Measurements from ENCODE around the gene PEDS1. TPM values are rescaled to one million over a fixed set of nuclear protein-coding genes. Genes with fewer than 3 reads are reported as not detected.
A peak's percentile ranks its signal among the peaks of the same experiment; 100 is the strongest.

Gene PEDS1
- total and polyA plus RNA-seq, 2 of the 13 experiments (the other 11 are each of a cell fraction or from before 2014, with no cell fraction given) = 30.5 to 93.9 TPM

GRCh38 chr20:50187403-50188051 lies 34.0 kb upstream of the PEDS1 start (continued):
- TF ChIP-seq ZBTB37 (CRISPR knock-in tag; IDR thresholded peaks at IDR 0.05) (no peak), CHCHD3 (CRISPR knock-in tag; IDR thresholded peaks at IDR 0.05) (no peak), ZNF12 (CRISPR knock-in tag; IDR thresholded peaks at IDR 0.05) (peak; percentile 8; the same call in 1 of the 2 replicates), SOX5 (CRISPR knock-in tag; IDR thresholded peaks at IDR 0.05; ENCODE audit: borderline replicate concordance) (no peak), ZSCAN5A (CRISPR knock-in tag; IDR thresholded peaks at IDR 0.05; ENCODE audit: borderline replicate concordance) (0 out of 2 replicates have a peak, but pooled peaks have one; percentile 17), MAF1 (CRISPR knock-in tag; IDR thresholded peaks at IDR 0.05; ENCODE audit: borderline replicate concordance) (no peak), ATRX (CRISPR knock-in tag; IDR thresholded peaks at IDR 0.05; ENCODE audit: borderline replicate concordance) (no peak), FOXJ3 (CRISPR knock-in tag; IDR thresholded peaks at IDR 0.05; ENCODE audit: borderline replicate concordance) (no peak), RBAK (CRISPR knock-in tag; IDR thresholded peaks at IDR 0.05) (no peak), ZNF460 (CRISPR knock-in tag; IDR thresholded peaks at IDR 0.05; ENCODE audit: borderline replicate concordance) (no peak), ZBTB8A (CRISPR knock-in tag; IDR thresholded peaks at IDR 0.05; ENCODE audit: borderline replicate concordance, low read depth) (no peak), ZNF30 (CRISPR knock-in tag; IDR thresholded peaks at IDR 0.05) (no peak), ATF4 (CRISPR knock-in tag; IDR thresholded peaks at IDR 0.05) (peak in 1 of 2 experiments; percentile 89; a peak in 2 of 4 replicates), USF2 (IDR thresholded peaks at IDR 0.05; ENCODE audit: low read depth, low read length) (no peak), USF2 (CRISPR knock-in tag; IDR thresholded peaks at IDR 0.05; ENCODE audit: borderline replicate concordance) (no peak)

Measured in HepG2 (cell line).